Loucy (cell line): ENCODE results near the gene ISM2.
A peak's percentile ranks its signal among the peaks of the same experiment; 100 is the strongest.
"Not testable (repeated sequence)": the region's sequence is repeated elsewhere in the genome, so short reads cannot be mapped to it uniquely, and the experiment has no call there.

Experiments
- H2AFZ ChIP-seq: fragments of 200-600 bp; sonication (generic); 2 replicates; pipeline ENCODE4 v1.6.0; 2016; ENCODE audit warnings: antibody characterized with exemption, mild to moderate bottlenecking, low read length, moderate library complexity
- H3F3A ChIP-seq: fragments of 200-600 bp; 2 replicates; pipeline ENCODE4 v1.6.0; 2016; ENCODE audit warnings: antibody characterized with exemption, low read depth, mild to moderate bottlenecking
- H3K27me3 ChIP-seq: fragments of 200-600 bp; sonication (generic); 2 replicates; pipeline ENCODE4 v1.6.1; 2014; ENCODE audit warnings: low read length, mild to moderate bottlenecking; ENCODE audit not compliant: insufficient read depth, poor library complexity, severe bottlenecking
- H3K36me3 ChIP-seq: fragments of 200-600 bp; sonication (generic); 2 replicates; pipeline ENCODE4 v1.6.1; 2016; ENCODE audit warnings: low read length; ENCODE audit not compliant: insufficient read depth
- H3K4me1 ChIP-seq: fragments of 200-600 bp; sonication (generic); 2 replicates; pipeline ENCODE4 v1.5.1; 2014; ENCODE audit warnings: low read length, mild to moderate bottlenecking; ENCODE audit not compliant: insufficient read depth, poor library complexity, severe bottlenecking
- H3K4me2 ChIP-seq: fragments of 200-600 bp; sonication (generic); 2 replicates; pipeline ENCODE4 v1.6.0; 2014; ENCODE audit warnings: antibody characterized with exemption, low read length, low read depth, mild to moderate bottlenecking; ENCODE audit not compliant: poor library complexity, severe bottlenecking
- H3K4me3 ChIP-seq: fragments of 200-600 bp; sonication (generic); 2 replicates; pipeline ENCODE4 v1.5.1; 2014; ENCODE audit warnings: low read length, mild to moderate bottlenecking, mixed read lengths; ENCODE audit not compliant: poor library complexity, severe bottlenecking
- H3K79me2 ChIP-seq: fragments of 200-600 bp; sonication (generic); 2 replicates; pipeline ENCODE4 v1.6.1; 2014; ENCODE audit warnings: low read length; ENCODE audit not compliant: insufficient read depth
- H3K9ac ChIP-seq: fragments of 200-600 bp; sonication (generic); 2 replicates; pipeline ENCODE4 v1.6.0; 2014; ENCODE audit warnings: mild to moderate bottlenecking, low read depth, low read length, moderate library complexity; ENCODE audit not compliant: poor library complexity, severe bottlenecking
- H3K9me2 ChIP-seq: fragments of 200-600 bp; sonication (generic); replicated peaks from 2 replicates; pipeline ENCODE4 v1.6.1; 2016; ENCODE audit warnings: low read depth, low read length, mixed read lengths
- H3K9me3 ChIP-seq: fragments of 200-600 bp; sonication (generic); 2 replicates; pipeline ENCODE4 v1.6.1; 2014; ENCODE audit warnings: mild to moderate bottlenecking, antibody characterized with exemption, low read length, low read depth; ENCODE audit not compliant: insufficient read depth
- H4K20me1 ChIP-seq: fragments of 200-600 bp; sonication (generic); 2 replicates; pipeline ENCODE4 v1.6.0; 2014; ENCODE audit warnings: antibody characterized with exemption, low read length, mild to moderate bottlenecking; ENCODE audit not compliant: insufficient read depth, poor library complexity, severe bottlenecking
- EZH2phosphoT487 ChIP-seq: fragments of 200-600 bp; IDR thresholded peaks from 2 replicates; pipeline ENCODE4 v1.6.1; 2018; ENCODE audit warnings: antibody characterized with exemption, mild to moderate bottlenecking, moderate library complexity, borderline replicate concordance
- TF ChIP-seq, protein P1 (sequence below): fragments of 200-600 bp; sonication (generic); conservative IDR thresholded peaks from 2 replicates; pipeline ENCODE4 v1.5.1; 2014; ENCODE audit warnings: mild to moderate bottlenecking, antibody characterized with exemption, low read length

The ISM2 gene

GRCh38 chr14:77498120-77498979, at the start of gene ISM2:
Gene ISM2, minus strand, starts transcription at chr14:77498816. Its CDS starts 23 bp downstream, at chr14:77498793.
- Histone ChIP-seq H3K4me2 (no peak within 1 kb of the TSS), H3K9me2 (no peaks in the 10 kb centered on the region), H3F3A (no peaks in the 10 kb centered on the region), H3K27me3 (no peaks in the 10 kb centered on the region), H3K4me3 (no peak within 1 kb of the TSS), H3K9me3 (no peaks in the 10 kb centered on the region), H3K9ac (no peak within 1 kb of the TSS), H2AFZ (no peak within 1 kb of the TSS), H3K4me1 (no peaks in the 10 kb centered on the region), H4K20me1 (no peaks in the 10 kb centered on the region), H3K79me2 (no peaks in the 10 kb centered on the region), H3K36me3 (no peaks in the 10 kb centered on the region)
- TF ChIP-seq, protein P1, sequence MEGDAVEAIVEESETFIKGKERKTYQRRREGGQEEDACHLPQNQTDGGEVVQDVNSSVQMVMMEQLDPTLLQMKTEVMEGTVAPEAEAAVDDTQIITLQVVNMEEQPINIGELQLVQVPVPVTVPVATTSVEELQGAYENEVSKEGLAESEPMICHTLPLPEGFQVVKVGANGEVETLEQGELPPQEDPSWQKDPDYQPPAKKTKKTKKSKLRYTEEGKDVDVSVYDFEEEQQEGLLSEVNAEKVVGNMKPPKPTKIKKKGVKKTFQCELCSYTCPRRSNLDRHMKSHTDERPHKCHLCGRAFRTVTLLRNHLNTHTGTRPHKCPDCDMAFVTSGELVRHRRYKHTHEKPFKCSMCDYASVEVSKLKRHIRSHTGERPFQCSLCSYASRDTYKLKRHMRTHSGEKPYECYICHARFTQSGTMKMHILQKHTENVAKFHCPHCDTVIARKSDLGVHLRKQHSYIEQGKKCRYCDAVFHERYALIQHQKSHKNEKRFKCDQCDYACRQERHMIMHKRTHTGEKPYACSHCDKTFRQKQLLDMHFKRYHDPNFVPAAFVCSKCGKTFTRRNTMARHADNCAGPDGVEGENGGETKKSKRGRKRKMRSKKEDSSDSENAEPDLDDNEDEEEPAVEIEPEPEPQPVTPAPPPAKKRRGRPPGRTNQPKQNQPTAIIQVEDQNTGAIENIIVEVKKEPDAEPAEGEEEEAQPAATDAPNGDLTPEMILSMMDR, result no peak
- no peak for TF ChIP-seq EZH2phosphoT487

GRCh38 chr14:77547512-77548180, 49.0 kb upstream of the ISM2 start:
- no peaks in the 10 kb centered on the region for H3F3A ChIP-seq
- no peaks in the 10 kb centered on the region for H3K9me2 ChIP-seq
- no peaks in the 10 kb centered on the region for H3K9me3 ChIP-seq
- H3K4me1 ChIP-seq, result no peaks in the 10 kb centered on the region
- no peaks in the 10 kb centered on the region for H3K79me2 ChIP-seq
- no peaks in the 10 kb centered on the region for H4K20me1 ChIP-seq
- H3K4me3 ChIP-seq, result no peak overlapping the region
- H3K27me3 ChIP-seq, result no peaks in the 10 kb centered on the region
- TF ChIP-seq EZH2phosphoT487, result no peak
- TF ChIP-seq, protein P1, result peak; percentile 28; the same call in 1 of the 2 replicates
- no peak overlapping the region for H2AFZ ChIP-seq
- H3K36me3 ChIP-seq, result peaks cover 48% of the 10 kb centered on the region; the same call in 1 of the 2 replicates
- H3K9ac ChIP-seq, result no peak overlapping the region
- no peak overlapping the region for H3K4me2 ChIP-seq

DNA sequence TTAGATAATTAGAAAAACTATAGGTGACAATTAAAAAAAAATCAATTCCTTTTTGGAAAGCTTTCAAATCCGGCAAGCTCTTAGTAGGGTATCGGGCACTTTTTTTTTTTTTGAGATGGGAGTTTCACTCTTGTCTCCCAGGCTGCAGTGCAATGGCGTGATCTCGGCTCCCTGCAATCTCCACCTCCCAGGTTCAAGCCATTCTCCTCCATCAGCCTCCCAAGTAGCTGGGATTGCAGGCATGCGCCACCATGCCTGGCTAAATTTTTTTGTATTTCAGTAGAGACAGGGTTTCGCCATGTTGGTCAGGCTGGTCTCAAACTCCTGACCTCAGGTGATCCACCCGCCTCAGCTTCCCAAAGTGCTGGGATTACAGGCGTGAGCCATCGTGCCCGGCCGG, 46.6 kb upstream of the ISM2 start:
- H3K27me3 ChIP-seq, H3K4me3 ChIP-seq, H3K4me1 ChIP-seq, H3K4me2 ChIP-seq, H3K9me2 ChIP-seq, H2AFZ ChIP-seq, H3F3A ChIP-seq, H3K9me3 ChIP-seq, H3K9ac ChIP-seq, H4K20me1 ChIP-seq, H3K79me2 ChIP-seq: not testable (repeated sequence)
- peaks cover 34% of the 10 kb centered on the region; the same call in 1 of the 2 replicates for H3K36me3 ChIP-seq
